ENCODE data around the gene FADS1.
A peak's percentile ranks its signal among the peaks of the same experiment; 100 is the strongest.

Gene FADS1

DNA sequence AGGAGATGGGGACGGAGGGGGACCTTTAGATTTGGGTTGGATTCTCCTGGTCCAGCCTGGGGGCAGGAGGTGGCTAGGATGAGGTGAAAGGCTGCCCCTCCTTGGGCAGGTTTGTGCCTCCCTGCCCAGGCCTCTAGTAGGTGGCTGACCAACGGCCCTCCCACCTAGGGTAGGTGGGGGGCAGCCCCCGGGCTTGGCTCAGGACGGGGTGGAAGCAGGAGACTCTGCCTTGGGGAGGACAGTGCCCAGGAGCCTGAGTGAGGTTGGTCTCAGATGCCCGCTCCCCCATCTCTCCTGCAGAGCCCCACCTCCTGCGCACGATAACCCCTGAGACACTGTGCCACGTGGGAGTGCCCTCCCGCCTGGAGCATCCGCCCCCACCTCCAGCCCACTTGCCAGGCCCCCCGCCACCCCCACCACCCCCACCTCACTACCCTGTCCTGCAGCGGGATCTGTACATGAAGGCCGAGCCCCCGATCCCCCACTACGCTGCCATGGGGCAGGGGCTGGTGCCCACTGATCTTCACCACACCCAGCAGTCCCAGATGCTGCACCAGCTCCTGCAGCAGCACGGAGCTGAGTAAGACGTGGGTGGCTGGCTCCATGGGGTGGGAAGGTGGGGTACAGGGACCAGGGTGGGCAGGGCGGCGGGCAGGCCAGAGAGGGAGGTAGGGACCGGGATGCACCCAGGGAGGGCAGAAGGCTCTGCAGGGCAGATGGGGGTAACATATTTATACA, 46.7 kb downstream of the FADS1 start:
- H3K4me3 Mint-ChIP-seq: no peak overlapping the region
- peaks cover 6% of the 10 kb centered on the region for H3K36me3 Mint-ChIP-seq (ENCODE audit: insufficient read depth)

GRCh38 chr11:61769169-61769920, 47.5 kb downstream of the FADS1 start:
- Mint-ChIP-seq H3K27ac (no peak overlapping the region), H3K27me3 (no peaks in the 10 kb centered on the region), H3K36me3 (ENCODE audit: insufficient read depth) (peaks cover 6% of the 10 kb centered on the region), H3K4me1 (ENCODE audit: low read depth in 2 of 2) (peaks cover 4 to 14% of the 10 kb centered on the region in 2 donors), H3K4me3 (no peak overlapping the region), H3K9me3 (no peaks in the 10 kb centered on the region)
- DNase-seq (no peak), ATAC-seq (replicated peaks) (no peak)

More for the DNA sequence above, 46.7 kb downstream of the FADS1 start:
- H3K27me3 Mint-ChIP-seq: no peaks in the 10 kb centered on the region
- H3K27ac Mint-ChIP-seq: no peak overlapping the region
- no peak for DNase-seq
- H3K9me3 Mint-ChIP-seq: no peaks in the 10 kb centered on the region
- peaks cover 9 to 20% of the 10 kb centered on the region in 2 donors for H3K4me1 Mint-ChIP-seq (ENCODE audit: low read depth in 2 of 2)
- no peak for ATAC-seq (replicated peaks)

- no peak overlapping the region for H3K4me3 Mint-ChIP-seq
- peaks cover 4 to 14% of the 10 kb centered on the region in 2 donors for H3K4me1 Mint-ChIP-seq (ENCODE audit: low read depth in 2 of 2)
- H3K27me3 Mint-ChIP-seq: no peaks in the 10 kb centered on the region
- no peak for DNase-seq
- ATAC-seq (replicated peaks): no peak
- no peak overlapping the region for H3K27ac Mint-ChIP-seq
- peaks cover 6% of the 10 kb centered on the region for H3K36me3 Mint-ChIP-seq (ENCODE audit: insufficient read depth)
- H3K9me3 Mint-ChIP-seq: no peaks in the 10 kb centered on the region
Observed at GRCh38 chr11:61768376-61769076, 48.3 kb downstream of the FADS1 start.

- H3K4me3 Mint-ChIP-seq: no peak overlapping the region
- H3K27ac Mint-ChIP-seq: no peak overlapping the region
- no peak for DNase-seq
Observed at GRCh38 chr11:61766353-61766841, 50.4 kb downstream of the FADS1 start.

GRCh38 chr11:61765550-61766253, 51.1 kb downstream of the FADS1 start:
- Mint-ChIP-seq H3K36me3 (ENCODE audit: insufficient read depth) (peaks cover 8% of the 10 kb centered on the region), H3K4me1 (ENCODE audit: low read depth in 2 of 2) (no peaks in the 10 kb centered on the region), H3K27ac (no peak overlapping the region), H3K9me3 (no peaks in the 10 kb centered on the region), H3K27me3 (peaks cover 8 to 11% of the 10 kb centered on the region in 2 donors), H3K4me3 (no peak overlapping the region)
- DNase-seq (no peak), ATAC-seq (replicated peaks) (no peak)

More at GRCh38 chr11:61766353-61766841, 50.4 kb downstream of the FADS1 start:
- Mint-ChIP-seq H3K4me1 (ENCODE audit: low read depth in 2 of 2) (peaks cover 0 to 2% of the 10 kb centered on the region in 2 donors), H3K9me3 (no peaks in the 10 kb centered on the region), H3K36me3 (ENCODE audit: insufficient read depth) (peaks cover 8% of the 10 kb centered on the region), H3K27me3 (peaks cover 8 to 10% of the 10 kb centered on the region in 2 donors)
- ATAC-seq (replicated peaks): no peak

DNA sequence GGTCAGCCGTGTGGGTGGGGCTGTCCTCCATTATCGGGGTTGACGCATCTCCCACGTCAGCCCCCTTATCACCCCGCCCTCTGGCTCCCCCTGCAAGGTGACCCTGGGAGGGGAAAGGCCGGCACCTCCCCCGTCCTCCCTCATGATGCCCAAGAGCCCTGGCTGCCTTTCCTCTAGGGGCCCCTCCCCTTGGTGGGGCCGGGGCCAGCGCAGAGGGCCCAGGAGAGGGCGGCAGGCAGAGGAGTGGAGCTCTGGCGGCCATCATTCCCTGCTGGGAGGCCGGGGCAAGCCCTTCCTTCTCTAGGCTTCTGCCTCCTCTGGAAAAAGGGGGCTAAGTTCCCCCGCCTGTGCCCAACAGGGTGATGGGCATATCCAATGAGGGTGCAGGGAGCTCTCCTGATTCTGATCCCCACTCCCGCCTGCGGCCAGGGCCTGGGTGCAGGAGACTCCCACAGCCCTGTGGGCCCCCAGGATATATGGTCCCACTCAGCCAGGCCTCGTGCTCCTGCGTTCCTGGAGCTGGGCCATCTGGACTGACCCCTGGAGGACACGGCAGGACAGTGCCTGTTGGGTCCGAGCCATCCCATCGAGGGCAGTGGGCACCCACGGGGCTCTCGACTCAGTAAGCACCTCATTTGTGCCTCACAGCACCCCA, 52.1 kb downstream of the FADS1 start:
- H3K27ac Mint-ChIP-seq: no peak overlapping the region
- H3K9me3 Mint-ChIP-seq: no peaks in the 10 kb centered on the region
- H3K27me3 Mint-ChIP-seq: peaks cover 8 to 11% of the 10 kb centered on the region in 2 donors
- H3K36me3 Mint-ChIP-seq (ENCODE audit: insufficient read depth): peaks cover 8% of the 10 kb centered on the region
- H3K4me3 Mint-ChIP-seq: no peak overlapping the region
- DNase-seq: no peak
- ATAC-seq (replicated peaks): no peak
- H3K4me1 Mint-ChIP-seq (ENCODE audit: low read depth in 2 of 2): no peaks in the 10 kb centered on the region

DNA sequence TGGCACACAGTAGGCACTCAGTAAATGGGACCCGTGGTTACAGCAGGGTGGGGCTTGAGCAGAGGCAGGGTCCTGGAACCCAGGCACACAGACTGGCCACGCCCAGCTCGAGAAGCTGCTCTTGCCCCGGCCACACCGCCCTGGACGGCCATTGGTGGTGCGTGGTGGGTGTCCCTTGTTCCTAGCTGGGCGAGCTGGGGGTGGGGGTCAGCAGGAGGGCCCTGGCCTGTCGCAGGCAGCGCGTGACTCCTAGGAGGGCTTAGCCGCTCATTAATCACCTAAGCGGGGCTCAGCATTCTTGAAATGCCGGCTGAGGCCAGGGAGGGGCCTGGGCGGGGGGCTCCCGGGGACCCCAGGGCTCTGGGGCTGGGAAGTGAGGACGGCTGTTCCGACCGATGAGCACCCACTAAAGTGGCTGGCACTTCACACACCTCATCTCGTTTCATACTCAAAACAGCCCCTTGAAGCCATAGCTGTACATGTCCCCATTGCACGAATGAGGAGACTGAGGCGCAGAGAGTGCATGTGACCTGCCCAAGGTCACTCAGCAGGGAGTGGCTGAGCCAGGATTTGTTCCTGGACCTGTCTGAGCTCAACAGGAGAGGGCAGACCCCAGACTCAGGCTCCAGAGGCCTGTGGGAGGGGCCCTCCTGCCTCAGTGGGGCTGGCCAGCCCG, 52.7 kb downstream of the FADS1 start:
- peaks cover 8 to 11% of the 10 kb centered on the region in 2 donors for H3K27me3 Mint-ChIP-seq
- peaks cover 8% of the 10 kb centered on the region for H3K36me3 Mint-ChIP-seq (ENCODE audit: insufficient read depth)
- no peak overlapping the region for H3K4me3 Mint-ChIP-seq
- H3K9me3 Mint-ChIP-seq: no peaks in the 10 kb centered on the region
- no peak for DNase-seq
- ATAC-seq (replicated peaks): no peak
- H3K4me1 Mint-ChIP-seq (ENCODE audit: low read depth in 2 of 2): no peaks in the 10 kb centered on the region
- H3K27ac Mint-ChIP-seq: no peak overlapping the region

DNA sequence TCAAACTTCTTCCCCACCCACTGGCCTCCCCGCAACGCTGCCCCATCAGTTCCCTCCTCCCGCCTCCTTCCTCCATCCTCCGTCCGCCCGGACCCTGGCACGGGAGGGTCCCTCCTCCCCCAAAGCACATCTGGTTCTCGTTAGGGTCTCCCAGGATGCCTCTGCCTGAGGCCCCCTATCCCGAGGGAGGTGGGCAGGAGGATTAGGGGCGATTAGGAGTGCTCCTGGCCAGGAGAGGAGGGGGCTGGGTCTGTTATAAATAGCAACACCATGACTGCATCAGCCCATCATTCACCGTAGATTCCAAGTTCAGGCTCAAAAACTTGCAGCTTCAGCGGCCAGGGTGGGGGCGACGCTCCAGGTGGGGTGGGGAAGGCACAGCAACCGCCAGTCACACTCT, 54.0 kb downstream of the FADS1 start:
- Mint-ChIP-seq H3K4me3 (no peak overlapping the region), H3K27me3 (peaks cover 8 to 11% of the 10 kb centered on the region in 2 donors), H3K27ac (no peak overlapping the region), H3K4me1 (ENCODE audit: low read depth in 2 of 2) (peaks cover 0 to 4% of the 10 kb centered on the region in 2 donors), H3K36me3 (ENCODE audit: insufficient read depth) (peaks cover 4% of the 10 kb centered on the region), H3K9me3 (no peaks in the 10 kb centered on the region)
- ATAC-seq (replicated peaks) (no peak), DNase-seq (no peak)

DNA sequence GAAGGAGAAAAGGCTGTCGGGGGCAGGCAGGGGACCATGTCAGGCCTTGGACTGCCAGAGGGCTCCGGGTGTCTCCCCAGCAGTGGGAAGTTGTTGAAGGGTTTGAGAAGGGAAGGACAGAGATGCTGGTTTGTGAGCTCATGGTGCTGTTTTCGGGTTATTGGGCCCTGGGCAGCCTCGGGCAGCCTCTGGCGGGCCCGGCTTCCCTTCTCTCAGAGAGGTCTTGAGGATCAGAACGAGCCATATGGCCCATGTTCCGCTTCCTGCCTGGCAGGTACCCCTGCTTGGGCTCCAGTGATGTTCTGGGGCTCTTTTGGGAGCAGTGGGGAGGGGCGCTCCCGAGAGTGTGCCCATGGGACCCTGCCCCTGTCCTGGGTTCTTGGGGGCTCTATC, 54.6 kb downstream of the FADS1 start:
- DNase-seq: no peak
- Mint-ChIP-seq H3K27ac (peak overlapping the region in 1 of 2 donors; percentile 35), H3K27me3 (peaks cover 8 to 11% of the 10 kb centered on the region in 2 donors), H3K4me3 (no peak overlapping the region), H3K9me3 (no peaks in the 10 kb centered on the region), H3K36me3 (ENCODE audit: insufficient read depth) (peaks cover 4% of the 10 kb centered on the region), H3K4me1 (ENCODE audit: low read depth in 2 of 2) (peaks cover 0 to 4% of the 10 kb centered on the region in 2 donors)
- no peak for ATAC-seq (replicated peaks)

GRCh38 chr11:61761440-61762222, 55.2 kb downstream of the FADS1 start:
- Mint-ChIP-seq H3K36me3 (ENCODE audit: insufficient read depth) (peaks cover 4% of the 10 kb centered on the region), H3K4me1 (ENCODE audit: low read depth in 2 of 2) (peaks cover under 1 to 8% of the 10 kb centered on the region in 2 donors), H3K4me3 (no peak overlapping the region), H3K27me3 (peaks cover 8 to 11% of the 10 kb centered on the region in 2 donors), H3K27ac (peak overlapping the region in 1 of 2 donors; percentile 35), H3K9me3 (no peaks in the 10 kb centered on the region)
- DNase-seq (no peak), ATAC-seq (replicated peaks) (no peak)

- Mint-ChIP-seq H3K4me1 (ENCODE audit: low read depth in 2 of 2) (peaks cover 6 to 15% of the 10 kb centered on the region in 2 donors), H3K27ac (no peak overlapping the region), H3K4me3 (no peak overlapping the region), H3K27me3 (peaks cover 8 to 11% of the 10 kb centered on the region in 2 donors), H3K36me3 (ENCODE audit: insufficient read depth) (peaks cover 4% of the 10 kb centered on the region), H3K9me3 (no peaks in the 10 kb centered on the region)
- DNase-seq: no peak
- no peak for ATAC-seq (replicated peaks)
Observed at GRCh38 chr11:61760946-61761345, 55.9 kb downstream of the FADS1 start.

Measured in effector memory CD8-positive, alpha-beta T cell (primary cell).